Esophagus muscularis mucosa (tissue), 4 donors: ENCODE measurements around the gene DPYSL4. TPM values are rescaled to one million over a fixed set of nuclear protein-coding genes. Genes with fewer than 3 reads are reported as not detected.

Experiments
- DNase-seq: peaks from one replicate; pipeline ENCODE4 v3.0.0-alpha.2; 2017; ENCODE audit errors: extremely low spot score
- H3K27ac ChIP-seq, 4 donors: fragments of 200-600 bp; sonication (generic); replicated peaks in 1 of 4; 1 replicate in 3 of 4; 2 replicates in 1 of 4; pipeline ENCODE4 v1.5.1; 2016 to 2019; ENCODE audit warnings: mild to moderate bottlenecking in 1 of 4
- H3K27me3 ChIP-seq, 4 donors: fragments of 200-600 bp; sonication (generic); one replicate each; pipeline versions ENCODE4 v1.5.1 to v1.6.0; 2016 to 2019
- H3K36me3 ChIP-seq, 4 donors: fragments of 200-600 bp; sonication (generic); one replicate each; pipeline ENCODE4 v1.5.1; 2016 to 2019
- H3K4me1 ChIP-seq, 4 donors: fragments of 200-600 bp; sonication (generic); one replicate each; pipeline ENCODE4 v1.5.1; 2016 to 2019
- H3K4me3 ChIP-seq, 4 donors: fragments of 200-600 bp; sonication (generic); 1 replicate in 2 of 4; 2 replicates in 2 of 4; pipeline ENCODE4 v1.5.1; 2016 to 2019; ENCODE audit warnings: mild to moderate bottlenecking in 4 of 4, moderate library complexity in 1 of 4
- H3K9me3 ChIP-seq, 4 donors: fragments of 200-600 bp; sonication (generic); 1 replicate in 3 of 4; 2 replicates in 1 of 4; pipeline ENCODE4 v1.5.1; 2016 to 2019
- EP300 ChIP-seq: sonication (generic); formaldehyde crosslinking; IDR thresholded peaks from one replicate; pipeline ENCODE4 v1.6.1; 2017; ENCODE audit warnings: antibody characterized with exemption
- POLR2A ChIP-seq: fragments of 450-650 bp; IDR thresholded peaks from one replicate; pipeline ENCODE4 v1.6.1; 2017; ENCODE audit warnings: antibody characterized with exemption, moderate library complexity, mild to moderate bottlenecking, low read depth
- POLR2AphosphoS5 ChIP-seq, 2 donors: sonication (generic); formaldehyde crosslinking; IDR thresholded peaks; one replicate each; pipeline ENCODE4 v1.6.1; 2017; ENCODE audit warnings: antibody characterized with exemption in 2 of 2
- WGBS: methylation state at CpG from one replicate; pipeline ENCODE4 v1.1.5; 2018; 5-methylcytosine and 5-hydroxymethylcytosine counted together
- intact Hi-C: fragments of 100-400 bp; cut with DNase I; formaldehyde crosslinking; loops from one replicate; pipeline ENCODE4 v1.15.1; 2023
- total RNA-seq, 4 donors: library from RNA; depleted of rRNA; stranded (reverse); fragments of >200 nt; gene quantifications; one replicate each; pipeline versions ENCODE4 v1.1.0 to v1.2.1, GENCODE V29; 2016
- TF ChIP-seq, protein P1 (sequence below), 3 experiments: fragments of 200-600 bp in 2 of 3; fragments of 450-650 bp in 1 of 3; sonication (generic) in 2 of 3; IDR thresholded peaks; one replicate each; pipeline ENCODE4 v1.5.1; 2017 to 2019; ENCODE audit warnings: antibody characterized with exemption in 3 of 3, mild to moderate bottlenecking in 2 of 3, moderate library complexity in 1 of 3

Gene DPYSL4
- total RNA-seq, 4 donors from 2014 or later, result 0.42 to 4.5 (median 1.9) TPM

DNA sequence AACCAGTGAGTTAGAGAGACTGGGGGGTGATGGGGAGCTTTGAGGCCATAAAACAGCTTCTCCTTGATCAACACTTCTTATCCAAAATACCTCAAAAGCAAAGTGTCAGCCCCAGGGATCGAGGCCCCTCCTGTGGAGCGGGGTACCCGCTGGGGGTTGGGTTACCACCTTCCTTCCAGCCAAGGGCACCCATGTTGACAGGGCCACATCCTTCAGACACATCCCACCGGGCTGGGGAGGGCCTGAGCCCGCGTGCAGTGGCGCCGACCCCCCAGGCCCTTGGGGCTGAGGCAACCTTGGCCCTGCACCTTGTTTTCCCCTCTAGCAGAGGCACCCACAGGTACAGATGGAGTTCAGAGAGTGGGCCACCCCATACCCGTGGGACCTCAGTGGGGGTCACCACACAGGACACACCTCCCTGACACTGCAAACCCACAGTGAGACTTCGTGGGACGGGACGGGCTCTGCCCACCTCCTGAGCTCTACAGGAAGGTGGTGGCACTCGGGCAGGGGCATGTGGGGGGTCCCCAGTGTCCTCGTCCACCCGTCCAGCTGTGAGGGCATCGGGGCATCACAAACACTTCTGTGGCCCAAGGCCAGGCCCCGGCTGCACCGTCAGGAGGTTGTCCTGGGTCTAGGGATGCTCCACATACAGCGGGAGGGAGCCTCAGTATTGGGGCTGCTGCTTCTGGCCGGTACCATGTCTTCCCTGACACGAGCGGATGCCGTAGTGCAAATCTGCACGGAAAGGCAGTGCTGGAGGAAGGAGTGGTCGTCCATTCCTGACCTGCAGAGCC, 10.7 kb downstream of the DPYSL4 start:
- peaks cover 0 to 42% (median 0%) of the 10 kb centered on the region in 4 donors for H3K36me3 ChIP-seq
- H3K27ac ChIP-seq, result no peak overlapping the region
- no peaks in the 10 kb centered on the region for H3K27me3 ChIP-seq
- DNase-seq, result no peak
- peaks cover 0 to 14% (median 0%) of the 10 kb centered on the region in 4 donors for H3K4me1 ChIP-seq
- TF ChIP-seq, protein P1, sequence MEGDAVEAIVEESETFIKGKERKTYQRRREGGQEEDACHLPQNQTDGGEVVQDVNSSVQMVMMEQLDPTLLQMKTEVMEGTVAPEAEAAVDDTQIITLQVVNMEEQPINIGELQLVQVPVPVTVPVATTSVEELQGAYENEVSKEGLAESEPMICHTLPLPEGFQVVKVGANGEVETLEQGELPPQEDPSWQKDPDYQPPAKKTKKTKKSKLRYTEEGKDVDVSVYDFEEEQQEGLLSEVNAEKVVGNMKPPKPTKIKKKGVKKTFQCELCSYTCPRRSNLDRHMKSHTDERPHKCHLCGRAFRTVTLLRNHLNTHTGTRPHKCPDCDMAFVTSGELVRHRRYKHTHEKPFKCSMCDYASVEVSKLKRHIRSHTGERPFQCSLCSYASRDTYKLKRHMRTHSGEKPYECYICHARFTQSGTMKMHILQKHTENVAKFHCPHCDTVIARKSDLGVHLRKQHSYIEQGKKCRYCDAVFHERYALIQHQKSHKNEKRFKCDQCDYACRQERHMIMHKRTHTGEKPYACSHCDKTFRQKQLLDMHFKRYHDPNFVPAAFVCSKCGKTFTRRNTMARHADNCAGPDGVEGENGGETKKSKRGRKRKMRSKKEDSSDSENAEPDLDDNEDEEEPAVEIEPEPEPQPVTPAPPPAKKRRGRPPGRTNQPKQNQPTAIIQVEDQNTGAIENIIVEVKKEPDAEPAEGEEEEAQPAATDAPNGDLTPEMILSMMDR (IDR thresholded peaks at IDR 0.05), result no peak
- TF ChIP-seq POLR2AphosphoS5 (IDR thresholded peaks at IDR 0.05), result no peak
- no peak for TF ChIP-seq EP300
- no peak for TF ChIP-seq POLR2A
- H3K4me3 ChIP-seq, result no peak overlapping the region
- WGBS, result 77% methylated on average over 10 of the region's 25 CpGs
- intact Hi-C loops, result no loop called here
- H3K9me3 ChIP-seq, result no peaks in the 10 kb centered on the region

DNA sequence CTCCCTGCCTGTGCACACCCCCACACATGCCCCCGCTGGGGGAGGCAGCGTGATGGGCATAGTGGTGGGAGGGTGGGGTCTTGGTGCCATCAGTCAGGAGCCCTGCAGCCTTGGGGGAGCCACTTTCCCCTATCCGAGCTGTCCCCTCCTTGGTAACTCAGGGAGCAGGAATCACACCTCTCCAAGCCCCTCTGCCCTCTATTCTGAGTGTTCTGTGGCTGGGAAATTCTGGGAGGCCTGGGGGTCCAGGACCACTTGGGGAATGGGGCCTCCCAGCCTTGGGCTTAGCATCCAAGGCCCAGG, 11.3 kb downstream of the DPYSL4 start:
- TF ChIP-seq POLR2A (no peak), POLR2AphosphoS5 (IDR thresholded peaks at IDR 0.05) (no peak), EP300 (no peak)
- TF ChIP-seq, protein P1 (IDR thresholded peaks at IDR 0.05), result no peak
- no peak overlapping the region for H3K4me3 ChIP-seq

DNA sequence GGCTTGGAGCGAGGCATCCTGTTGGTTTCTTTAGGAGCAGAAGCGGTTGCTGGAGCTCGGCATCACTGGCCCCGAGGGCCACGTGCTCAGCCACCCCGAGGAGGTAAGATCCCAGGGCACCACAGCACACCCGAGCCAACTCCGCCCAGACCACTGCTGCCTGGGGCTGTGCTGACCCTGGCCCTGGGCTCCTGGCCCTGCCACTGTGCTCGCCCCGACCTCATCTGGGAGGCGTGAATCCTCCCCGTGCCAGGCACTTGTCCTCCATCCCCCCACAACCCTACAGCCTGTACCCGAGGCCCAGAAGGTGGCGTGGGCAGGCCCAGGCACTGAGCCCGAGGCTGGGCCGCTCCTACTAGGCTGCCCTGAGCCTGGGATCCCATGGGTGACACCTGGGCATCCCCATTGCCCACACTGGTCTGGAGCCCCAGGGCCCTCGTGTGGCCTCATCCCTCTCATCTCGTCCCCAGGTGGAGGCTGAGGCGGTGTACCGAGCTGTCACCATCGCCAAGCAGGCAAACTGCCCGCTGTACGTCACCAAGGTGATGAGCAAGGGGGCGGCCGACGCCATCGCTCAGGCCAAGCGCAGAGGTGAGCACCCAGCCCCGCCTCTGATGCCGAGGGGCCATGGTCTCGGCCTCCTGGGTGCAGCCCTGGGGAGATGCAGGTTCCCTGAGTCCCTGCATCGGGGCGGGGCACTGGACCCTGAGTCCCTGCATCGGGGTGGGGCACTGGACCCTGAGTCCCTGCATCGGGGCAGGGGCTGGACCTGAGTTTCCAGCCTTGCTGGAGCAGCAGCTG, 11.8 kb downstream of the DPYSL4 start:
- DNase-seq, result no peak
- intact Hi-C loops, result no loop called here
- H3K27ac ChIP-seq, result no peak overlapping the region
- H3K36me3 ChIP-seq, result peaks cover 0 to 47% (median 0%) of the 10 kb centered on the region in 4 donors
- H3K27me3 ChIP-seq, result no peaks in the 10 kb centered on the region
- 94% methylated on average over 23 of the region's 35 CpGs for WGBS
- H3K4me1 ChIP-seq, result peaks cover 0 to 5% (median 0%) of the 10 kb centered on the region in 4 donors
- TF ChIP-seq POLR2A (no peak), EP300 (no peak), POLR2AphosphoS5 (IDR thresholded peaks at IDR 0.05) (no peak)
- TF ChIP-seq, protein P1 (IDR thresholded peaks at IDR 0.05), result no peak
- no peak overlapping the region for H3K4me3 ChIP-seq
- H3K9me3 ChIP-seq, result no peaks in the 10 kb centered on the region

More for the DNA sequence above, 11.3 kb downstream of the DPYSL4 start:
- Histone ChIP-seq H3K4me1 (peaks cover 0 to 8% (median 0%) of the 10 kb centered on the region in 4 donors), H3K27me3 (no peaks in the 10 kb centered on the region), H3K36me3 (peaks cover 0 to 47% (median 0%) of the 10 kb centered on the region in 4 donors), H3K9me3 (no peaks in the 10 kb centered on the region), H3K27ac (no peak overlapping the region)
- intact Hi-C loops, result no loop called here
- 83% methylated on average over 2 of the region's 3 CpGs for WGBS
- no peak for DNase-seq

DNA sequence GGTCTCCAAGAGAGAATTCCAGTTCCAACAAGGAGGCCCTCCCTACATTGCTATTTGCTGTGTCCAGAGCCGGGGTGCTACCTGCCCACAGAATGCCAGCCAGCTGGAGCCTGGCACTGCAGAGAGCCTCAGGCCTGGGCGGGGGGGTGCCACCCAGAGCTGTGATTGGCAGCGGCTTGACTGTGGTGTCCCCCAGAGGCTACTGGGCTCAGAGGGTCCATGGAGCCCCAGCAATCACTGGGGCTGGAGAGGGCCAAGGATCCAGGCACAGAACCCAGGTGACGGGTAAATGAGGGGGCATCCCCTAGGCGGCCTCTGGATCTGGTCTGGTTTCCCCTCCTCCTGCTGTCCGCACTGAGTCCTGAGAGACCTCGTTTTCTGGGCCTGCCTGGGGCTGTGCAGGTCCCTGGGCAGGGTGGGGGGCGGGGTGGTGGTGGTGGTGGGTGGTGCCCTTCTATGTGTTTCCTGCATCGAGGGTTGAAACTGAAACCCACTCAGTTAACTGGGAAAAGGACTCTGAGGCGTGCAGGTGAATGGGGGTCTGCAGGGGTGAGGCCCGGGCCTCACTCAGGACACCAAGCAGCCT, 12.6 kb downstream of the DPYSL4 start:
- intact Hi-C loops, result no loop called here
- Histone ChIP-seq H3K9me3 (no peaks in the 10 kb centered on the region), H3K36me3 (peaks cover 0 to 51% (median 0%) of the 10 kb centered on the region in 4 donors), H3K27me3 (no peaks in the 10 kb centered on the region), H3K4me3 (no peak overlapping the region), H3K4me1 (no peaks in the 10 kb centered on the region), H3K27ac (no peak overlapping the region)
- no peak for TF ChIP-seq EP300
- no peak for TF ChIP-seq POLR2AphosphoS5 (IDR thresholded peaks at IDR 0.05)
- no peak for TF ChIP-seq POLR2A
- TF ChIP-seq, protein P1 (IDR thresholded peaks at IDR 0.05), result no peak
- 100% methylated on average over 1 of the region's 11 CpGs for WGBS
- DNase-seq, result no peak
